A673 (cell line): Measurements from ENCODE around the gene CCN2.

Experiments
- CTCF ChIP-seq: fragments of 300-800, 200-600 bp; sonication (generic); conservative IDR thresholded peaks from 2 replicates; pipeline ENCODE4 v1.5.1; 2017; ENCODE audit warnings: low read depth, mild to moderate bottlenecking, antibody characterized with exemption, low read length, moderate library complexity, mixed read lengths
- EZH2 ChIP-seq: fragments of 200-600 bp; sonication (generic); IDR thresholded peaks from 2 replicates; pipeline ENCODE4 v1.6.1; 2017; ENCODE audit warnings: borderline replicate concordance, low read depth, mild to moderate bottlenecking, mixed read lengths, antibody characterized with exemption, low read length; ENCODE audit not compliant: poor library complexity, severe bottlenecking

GRCh38 chr6:131949620-131949908, 1.6 kb downstream of the CCN2 start:
- TF ChIP-seq CTCF, result no peak
- no peak for TF ChIP-seq EZH2
